LNCAP (cell line): Measurements from ENCODE around the gene FSIP1.

ENCODE experiments used
- TF ChIP-seq, protein P1 (sequence below): fragments of 450-650 bp; IDR thresholded peaks from 2 replicates; pipeline ENCODE4 v1.5.1; 2017; ENCODE audit warnings: mild to moderate bottlenecking

Gene FSIP1

DNA sequence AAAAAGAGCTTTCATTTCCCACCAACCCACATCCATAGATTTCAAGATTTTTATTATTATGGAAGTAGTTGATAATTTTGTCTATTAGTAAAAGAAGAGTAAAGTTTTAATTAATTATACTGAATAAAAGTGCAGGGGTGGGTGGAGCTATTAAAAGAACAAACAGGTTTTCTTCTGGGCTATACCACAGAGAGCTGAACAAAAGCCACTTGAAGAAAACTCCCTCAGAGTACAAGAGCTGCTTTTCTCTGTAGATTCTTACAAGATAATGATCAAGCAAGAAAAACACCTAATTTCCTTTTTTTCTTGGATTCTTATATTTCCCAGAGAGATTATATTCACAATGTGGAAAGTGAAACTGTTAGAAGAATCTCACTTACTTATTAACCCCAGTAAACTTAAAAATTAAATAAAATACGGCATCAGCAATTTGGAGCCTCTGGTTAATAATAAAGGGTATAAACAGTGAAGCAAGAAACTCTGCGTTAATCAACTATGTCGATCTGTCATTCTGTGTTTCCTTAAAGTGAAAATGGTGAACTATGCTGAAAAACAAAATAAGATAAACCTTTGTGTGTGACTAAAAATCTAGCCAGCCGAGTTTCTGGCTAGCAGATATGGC is 116.9 kb downstream of the FSIP1 start:
- TF ChIP-seq, protein P1, sequence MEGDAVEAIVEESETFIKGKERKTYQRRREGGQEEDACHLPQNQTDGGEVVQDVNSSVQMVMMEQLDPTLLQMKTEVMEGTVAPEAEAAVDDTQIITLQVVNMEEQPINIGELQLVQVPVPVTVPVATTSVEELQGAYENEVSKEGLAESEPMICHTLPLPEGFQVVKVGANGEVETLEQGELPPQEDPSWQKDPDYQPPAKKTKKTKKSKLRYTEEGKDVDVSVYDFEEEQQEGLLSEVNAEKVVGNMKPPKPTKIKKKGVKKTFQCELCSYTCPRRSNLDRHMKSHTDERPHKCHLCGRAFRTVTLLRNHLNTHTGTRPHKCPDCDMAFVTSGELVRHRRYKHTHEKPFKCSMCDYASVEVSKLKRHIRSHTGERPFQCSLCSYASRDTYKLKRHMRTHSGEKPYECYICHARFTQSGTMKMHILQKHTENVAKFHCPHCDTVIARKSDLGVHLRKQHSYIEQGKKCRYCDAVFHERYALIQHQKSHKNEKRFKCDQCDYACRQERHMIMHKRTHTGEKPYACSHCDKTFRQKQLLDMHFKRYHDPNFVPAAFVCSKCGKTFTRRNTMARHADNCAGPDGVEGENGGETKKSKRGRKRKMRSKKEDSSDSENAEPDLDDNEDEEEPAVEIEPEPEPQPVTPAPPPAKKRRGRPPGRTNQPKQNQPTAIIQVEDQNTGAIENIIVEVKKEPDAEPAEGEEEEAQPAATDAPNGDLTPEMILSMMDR: no peak

DNA sequence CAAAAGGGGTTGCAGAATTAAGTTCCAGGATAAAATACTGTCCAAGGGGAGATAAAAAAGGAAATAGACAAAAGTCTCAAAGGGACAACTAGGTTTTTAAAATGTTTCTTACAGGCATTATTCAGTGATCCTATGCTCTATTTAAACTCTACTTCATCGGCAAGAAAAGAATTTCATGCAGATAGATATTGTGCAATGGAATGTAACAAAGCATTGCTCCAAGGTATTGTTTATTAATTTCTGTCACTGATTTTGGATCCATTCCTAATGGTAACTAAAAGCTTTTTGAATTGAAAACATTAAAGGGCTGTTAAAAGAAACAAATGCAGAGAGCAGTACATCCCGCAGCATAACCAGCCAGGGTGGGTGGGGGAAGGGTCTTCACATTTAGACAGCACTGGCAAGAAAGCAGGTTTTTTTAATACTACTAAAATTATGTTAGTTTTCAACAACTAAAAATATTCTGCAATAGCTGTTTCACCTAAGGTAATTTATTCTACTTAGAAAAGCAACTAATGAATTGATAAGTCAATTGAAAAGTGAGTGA is 118.9 kb downstream of the FSIP1 start:
- TF ChIP-seq, protein P1: no peak

DNA sequence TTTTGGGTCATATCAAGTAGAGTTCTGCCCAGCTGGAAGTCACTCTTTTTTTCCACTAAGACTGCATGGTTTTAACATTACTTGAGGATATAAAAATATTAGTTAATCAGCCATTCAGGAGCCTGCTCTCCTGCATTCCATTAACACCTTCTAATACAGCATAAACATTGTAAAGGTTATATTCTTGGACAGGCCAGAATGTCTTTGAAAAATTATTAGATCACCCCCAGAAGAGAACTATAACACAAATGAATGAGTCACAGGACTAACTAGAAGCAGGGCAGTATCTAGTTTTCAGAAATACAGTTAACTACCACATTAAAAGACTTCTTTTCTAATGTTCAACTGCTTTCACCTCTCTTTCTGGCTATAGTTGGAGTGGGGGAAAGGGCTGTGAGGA is 120.9 kb downstream of the FSIP1 start:
- TF ChIP-seq, protein P1: no peak

DNA sequence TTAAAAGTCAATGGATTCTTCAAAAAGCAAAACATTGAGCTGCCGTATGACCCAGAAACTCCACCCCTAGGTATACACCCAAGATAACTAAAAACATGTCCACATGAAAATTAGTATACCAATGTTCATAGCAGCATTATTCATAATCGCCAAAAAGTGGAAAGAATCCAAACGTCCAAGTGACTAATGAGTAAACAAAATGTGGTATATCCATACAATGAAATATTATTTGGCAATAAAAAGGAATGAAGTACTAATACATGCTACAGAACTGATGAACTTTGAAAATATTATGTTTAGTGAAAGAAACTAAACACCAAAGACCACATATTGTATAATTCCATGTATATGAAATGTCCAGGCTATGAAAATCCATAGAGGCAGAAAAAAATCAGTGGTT is 123.9 kb downstream of the FSIP1 start:
- TF ChIP-seq, protein P1: no peak

DNA sequence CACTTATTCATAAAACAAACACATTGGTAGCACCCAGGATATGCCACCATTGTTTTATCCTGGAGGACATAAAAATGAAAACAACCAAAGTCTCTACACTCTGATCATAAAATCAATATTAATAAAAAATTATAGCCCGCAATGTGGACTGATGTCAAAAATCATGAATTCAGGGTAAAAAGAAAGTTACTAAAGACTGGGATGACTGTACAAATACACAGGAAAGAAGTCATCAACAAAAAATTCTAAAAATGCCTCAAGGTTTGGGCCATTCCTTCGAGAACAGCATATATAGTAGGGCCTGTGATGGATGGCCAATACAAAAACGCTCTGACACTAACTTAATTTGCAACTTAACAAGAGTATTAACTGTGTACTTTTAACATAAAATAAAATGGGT is 125.0 kb downstream of the FSIP1 start:
- TF ChIP-seq, protein P1: no peak

DNA sequence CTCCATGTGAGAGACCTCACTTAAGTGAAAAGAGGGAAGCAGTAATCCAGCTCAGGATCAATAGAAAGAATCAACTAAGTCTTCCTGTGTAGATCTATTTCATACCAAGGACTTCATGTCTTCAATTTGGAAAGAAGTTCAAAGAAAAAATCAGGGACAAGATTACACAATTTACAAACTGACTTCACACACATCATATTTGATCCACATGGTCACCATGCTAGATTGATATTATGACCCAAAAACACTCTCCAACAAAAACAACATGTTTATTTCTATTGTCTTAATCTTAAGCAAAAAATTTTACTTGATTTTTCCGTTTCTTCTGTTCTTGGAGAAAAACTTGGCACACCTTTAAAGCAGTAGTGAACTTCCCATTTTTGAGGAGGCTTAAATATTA is 125.5 kb downstream of the FSIP1 start:
- TF ChIP-seq, protein P1: no peak

DNA sequence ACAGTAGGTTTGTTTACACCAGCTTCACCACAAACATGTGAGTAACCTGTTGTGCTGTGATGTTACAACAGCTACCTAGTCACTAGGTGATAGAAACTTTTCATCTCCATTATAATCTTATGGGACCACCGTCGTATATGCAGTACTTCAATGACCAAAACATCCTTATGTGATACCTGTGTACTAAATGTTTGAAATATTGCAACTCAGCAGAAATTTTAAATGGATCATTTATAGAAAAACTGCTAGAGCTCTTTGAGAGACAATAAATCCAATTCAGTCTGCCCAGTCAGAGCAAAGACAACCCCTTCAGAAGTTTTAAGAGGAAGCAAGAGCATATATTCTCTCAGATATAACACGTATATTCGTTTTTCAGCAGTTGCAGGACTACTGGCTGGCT is 128.3 kb downstream of the FSIP1 start:
- TF ChIP-seq, protein P1: no peak

DNA sequence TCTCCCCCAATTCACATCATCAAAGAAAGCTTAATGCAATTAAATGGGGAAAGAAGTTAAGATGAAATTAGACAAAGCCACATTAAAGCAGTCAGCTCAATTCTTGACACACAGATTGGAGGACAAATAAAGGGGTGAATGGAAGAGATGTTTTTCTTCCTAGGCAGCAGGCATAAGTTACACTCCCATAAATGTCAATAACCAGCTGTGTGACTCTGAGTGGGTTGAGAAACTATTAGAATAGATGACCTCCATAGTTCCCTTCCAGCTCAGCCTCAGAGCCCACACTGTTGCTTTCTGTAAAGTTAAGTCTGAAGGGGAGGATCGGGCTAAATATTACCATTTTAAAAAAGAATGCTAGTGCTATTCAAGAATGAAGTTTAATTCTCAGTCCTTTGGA is 130.8 kb downstream of the FSIP1 start:
- TF ChIP-seq, protein P1: no peak
